Adrenal gland (tissue), 12 donors: ENCODE data around the gene MAZ. TPM values are rescaled to one million over a fixed set of nuclear protein-coding genes. Genes with fewer than 3 reads are reported as not detected.

Experiments
- DNase-seq, 7 donors: peaks; one replicate each; pipeline ENCODE4 v3.0.0-alpha.2; 2019 to 2020
- H3K27ac ChIP-seq, 5 donors: fragments of 200-600 bp; sonication (generic) in 4 of 5; 1 replicate in 3 of 5; 2 replicates in 2 of 5; pipeline versions ENCODE4 v1.5.1 to v1.8.0; 2016 to 2020; ENCODE audit warnings: mild to moderate bottlenecking in 1 of 5
- H3K27me3 ChIP-seq: fragments of 200-600 bp; 2 replicates; pipeline ENCODE4 v1.8.0; 2021
- H3K36me3 ChIP-seq, 2 donors: fragments of 200-600 bp; replicated peaks in 1 of 2; 1 replicate in 1 of 2; 2 replicates in 1 of 2; pipeline versions ENCODE4 v1.5.1 to v1.8.0; 2018 to 2022
- H3K4me1 ChIP-seq, 2 donors: fragments of 200-600 bp; replicated peaks in 1 of 2; 1 replicate in 1 of 2; 2 replicates in 1 of 2; pipeline versions ENCODE4 v1.5.1 to v1.8.0; 2018 to 2021
- H3K4me3 ChIP-seq, 4 donors: fragments of 200-600 bp; sonication (generic) in 3 of 4; one replicate each; pipeline ENCODE4 v1.5.1; 2016 to 2018
- H3K9me3 ChIP-seq, 3 donors: fragments of 200-600 bp; sonication (generic) in 1 of 3; replicated peaks in 1 of 3; 1 replicate in 2 of 3; 2 replicates in 1 of 3; pipeline versions ENCODE4 v1.5.1 to v1.8.0; 2016 to 2021
- POLR2A ChIP-seq, 2 donors: fragments of 450-650 bp; IDR thresholded peaks; one replicate each; pipeline ENCODE4 v1.6.1; 2017; ENCODE audit warnings: antibody characterized with exemption in 2 of 2, mild to moderate bottlenecking in 2 of 2, moderate library complexity in 1 of 2
- whole genome bisulfite sequencing, 4 donors: extraction: QIAGEN DNeasy Blood & Tissue Kit in 2 of 4; methylation state at CpG; one replicate each; pipeline versions ENCODE4 v1.1.5 to v1.1.7; 2013 to 2017; 5-methylcytosine and 5-hydroxymethylcytosine counted together
- intact Hi-C, 2 donors: fragments of 100-400 bp; cut with DNase I; formaldehyde crosslinking; loops; one replicate each; pipeline versions ENCODE4 v1.14.1 to v1.15.0; 2022 to 2023
- polyA plus RNA-seq, 3 donors: library from polyadenylated mRNA; stranded (reverse); fragments of 200-250 nt in 2 of 3; fragments of 350-450 nt in 1 of 3; fragmentation: Illumina TruSeq in 1 of 3; extraction: RNeasy Lipid Tissue Mini Kit (QIAGEN cat#74804) in 1 of 3; gene quantifications; one replicate each; pipeline ENCODE4 v1.2.3, GENCODE V29; 2013 to 2014
- total RNA-seq, 9 donors: library from RNA; depleted of rRNA in 4 of 9; stranded (reverse); fragments of >200 nt in 4 of 9; fragments of 120-200 nt in 1 of 9; fragmentation: NEBNext Ultra II Directional in 1 of 9; extraction: Animal tissue kit (Norgen Biotek cat#: 25700) in 1 of 9; gene quantifications; one replicate each; pipeline versions ENCODE4 v1.1.0 to v1.2.4, GENCODE V29; 2013 to 2023
- TF ChIP-seq, protein P1 (sequence below), 6 experiments: fragments of 450-650 bp in 4 of 6; fragments of 200-600 bp in 2 of 6; sonication (generic) in 1 of 6; IDR thresholded peaks; 1 replicate in 5 of 6; 2 replicates in 1 of 6; pipeline versions ENCODE4 v1.5.1 to v1.8.0; 2016 to 2021; ENCODE audit warnings: antibody characterized with exemption in 6 of 6, mild to moderate bottlenecking in 2 of 6, moderate library complexity in 1 of 6
- donor health status: healthy with polysubstance abuse.
- donor health status: Bipolar disorder and iron deficiency.
- donor health status: DM: yes; HTN: yes; CAD: no.
- donor health status: DM: no; HTN: no; CAD: no.
- donor health status: DM: no; HTN: no; CAD: no.
- donor health status: DM: yes; HTN: yes; CAD: no.

Gene MAZ
- total and polyA plus RNA-seq, 12 donors = 78.8 to 304 (median 143) TPM

DNA sequence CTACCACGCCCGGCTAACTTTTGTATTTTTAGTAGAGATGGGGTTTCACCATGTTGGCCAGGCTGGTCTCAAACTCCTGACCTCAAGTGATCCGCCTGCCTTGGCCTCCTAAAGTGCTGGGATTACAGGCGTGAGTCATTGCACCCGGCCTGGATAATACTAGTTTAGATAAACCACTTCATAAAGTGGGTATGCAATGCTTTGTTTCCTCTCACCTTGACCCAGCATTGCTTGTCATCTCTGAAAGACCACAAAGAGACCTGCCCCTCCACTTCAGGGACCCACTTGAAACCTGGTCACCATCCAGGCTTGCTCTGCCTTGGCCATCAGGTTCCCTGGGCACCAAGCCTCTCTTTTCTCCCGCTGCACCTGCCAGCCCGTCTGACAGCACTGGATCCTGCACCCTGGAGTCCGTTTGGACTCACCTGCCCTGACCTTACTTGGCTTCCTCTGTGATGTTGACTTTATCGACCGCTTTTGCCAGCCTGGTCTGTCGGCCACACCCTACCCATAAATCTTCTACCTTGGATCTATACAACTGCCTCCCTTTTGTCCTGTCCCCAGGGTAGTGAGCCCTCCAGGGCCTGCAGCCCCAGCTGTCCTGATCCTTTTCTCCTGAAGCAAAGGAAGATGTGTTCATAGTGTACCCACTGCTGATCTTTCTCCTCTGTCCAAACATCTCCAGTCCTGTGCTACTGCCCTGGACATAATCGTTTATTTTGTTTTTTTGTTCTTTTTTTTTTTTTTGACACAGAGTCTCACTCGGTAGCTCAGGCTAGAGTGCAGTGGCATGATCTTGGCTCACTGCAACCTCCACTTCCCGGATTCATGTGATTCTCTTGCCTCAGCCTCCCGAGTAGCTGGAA, 40.9 kb upstream of the MAZ start:
- H3K4me1 ChIP-seq = no peaks in the 10 kb centered on the region
- 70 to 81% (median 76%) methylated on average over 15 of the region's 15 CpGs for WGBS, 4 donors
- H3K27me3 ChIP-seq = no peaks in the 10 kb centered on the region
- no peaks in the 10 kb centered on the region for H3K36me3 ChIP-seq
- DNase-seq = no peak
- no peak overlapping the region for H3K4me3 ChIP-seq
- TF ChIP-seq, protein P1, sequence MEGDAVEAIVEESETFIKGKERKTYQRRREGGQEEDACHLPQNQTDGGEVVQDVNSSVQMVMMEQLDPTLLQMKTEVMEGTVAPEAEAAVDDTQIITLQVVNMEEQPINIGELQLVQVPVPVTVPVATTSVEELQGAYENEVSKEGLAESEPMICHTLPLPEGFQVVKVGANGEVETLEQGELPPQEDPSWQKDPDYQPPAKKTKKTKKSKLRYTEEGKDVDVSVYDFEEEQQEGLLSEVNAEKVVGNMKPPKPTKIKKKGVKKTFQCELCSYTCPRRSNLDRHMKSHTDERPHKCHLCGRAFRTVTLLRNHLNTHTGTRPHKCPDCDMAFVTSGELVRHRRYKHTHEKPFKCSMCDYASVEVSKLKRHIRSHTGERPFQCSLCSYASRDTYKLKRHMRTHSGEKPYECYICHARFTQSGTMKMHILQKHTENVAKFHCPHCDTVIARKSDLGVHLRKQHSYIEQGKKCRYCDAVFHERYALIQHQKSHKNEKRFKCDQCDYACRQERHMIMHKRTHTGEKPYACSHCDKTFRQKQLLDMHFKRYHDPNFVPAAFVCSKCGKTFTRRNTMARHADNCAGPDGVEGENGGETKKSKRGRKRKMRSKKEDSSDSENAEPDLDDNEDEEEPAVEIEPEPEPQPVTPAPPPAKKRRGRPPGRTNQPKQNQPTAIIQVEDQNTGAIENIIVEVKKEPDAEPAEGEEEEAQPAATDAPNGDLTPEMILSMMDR (IDR thresholded peaks at IDR 0.05) = no peak
- TF ChIP-seq POLR2A (IDR thresholded peaks at IDR 0.05) = no peak
- intact Hi-C loops = no loop called here
- H3K27ac ChIP-seq = no peak overlapping the region
- no peaks in the 10 kb centered on the region for H3K9me3 ChIP-seq

DNA sequence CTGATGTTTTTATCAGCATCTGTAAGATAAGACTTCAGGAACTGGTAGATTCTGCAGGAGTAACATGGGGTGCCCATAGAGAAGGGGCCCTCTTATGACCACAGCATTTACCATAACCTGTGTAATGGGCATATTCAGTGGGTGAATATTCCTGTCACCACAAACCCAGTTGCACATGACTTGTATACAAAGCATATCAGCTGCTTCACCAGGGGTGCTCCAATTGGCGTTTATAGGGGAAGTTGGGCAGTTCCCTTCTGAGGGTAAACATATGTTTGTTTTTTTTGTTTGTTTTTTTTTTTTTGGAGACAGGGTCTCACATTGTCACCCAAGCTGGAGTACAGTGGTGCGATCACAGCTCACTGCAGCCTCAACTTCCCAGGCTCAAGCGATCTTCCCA, 39.8 kb upstream of the MAZ start:
- no peaks in the 10 kb centered on the region for H3K4me1 ChIP-seq
- WGBS, 4 donors = 87 to 89% (median 88%) methylated on average over 3 of the region's 3 CpGs
- DNase-seq = no peak
- no peak overlapping the region for H3K27ac ChIP-seq
- H3K27me3 ChIP-seq = no peaks in the 10 kb centered on the region
- intact Hi-C loops = no loop called here
- H3K4me3 ChIP-seq = no peak overlapping the region
- TF ChIP-seq, protein P1 (IDR thresholded peaks at IDR 0.05) = no peak
- TF ChIP-seq POLR2A (IDR thresholded peaks at IDR 0.05) = no peak
- H3K36me3 ChIP-seq = no peaks in the 10 kb centered on the region
- no peaks in the 10 kb centered on the region for H3K9me3 ChIP-seq

DNA sequence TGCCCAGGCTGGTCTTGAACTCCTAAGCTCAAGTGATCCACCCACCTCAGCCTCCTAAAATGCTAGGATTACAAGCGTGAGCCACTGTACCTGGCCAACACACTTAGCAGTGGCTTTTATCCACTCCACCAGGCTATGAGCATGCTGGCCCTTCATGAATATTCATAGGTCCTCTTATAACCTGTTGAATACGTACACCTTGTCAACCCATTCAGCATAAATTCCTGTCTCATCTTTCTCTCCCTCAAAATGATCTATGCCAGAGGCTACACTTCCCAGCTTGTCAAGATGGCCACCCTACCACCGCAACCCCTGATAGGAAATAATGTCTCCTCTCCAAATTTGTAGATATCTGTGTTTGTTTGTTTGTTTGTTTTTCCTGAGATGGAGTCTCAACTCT, 39.3 kb upstream of the MAZ start:
- Histone ChIP-seq H3K4me3 (no peak overlapping the region), H3K27me3 (no peaks in the 10 kb centered on the region), H3K27ac (no peak overlapping the region), H3K9me3 (no peaks in the 10 kb centered on the region), H3K4me1 (no peaks in the 10 kb centered on the region), H3K36me3 (no peaks in the 10 kb centered on the region)
- no peak for TF ChIP-seq POLR2A (IDR thresholded peaks at IDR 0.05)
- TF ChIP-seq, protein P1 (IDR thresholded peaks at IDR 0.05) = no peak
- DNase-seq = no peak
- 87 to 92% (median 91%) methylated on average over 3 of the region's 3 CpGs for WGBS, 4 donors
- intact Hi-C loops = no loop called here

DNA sequence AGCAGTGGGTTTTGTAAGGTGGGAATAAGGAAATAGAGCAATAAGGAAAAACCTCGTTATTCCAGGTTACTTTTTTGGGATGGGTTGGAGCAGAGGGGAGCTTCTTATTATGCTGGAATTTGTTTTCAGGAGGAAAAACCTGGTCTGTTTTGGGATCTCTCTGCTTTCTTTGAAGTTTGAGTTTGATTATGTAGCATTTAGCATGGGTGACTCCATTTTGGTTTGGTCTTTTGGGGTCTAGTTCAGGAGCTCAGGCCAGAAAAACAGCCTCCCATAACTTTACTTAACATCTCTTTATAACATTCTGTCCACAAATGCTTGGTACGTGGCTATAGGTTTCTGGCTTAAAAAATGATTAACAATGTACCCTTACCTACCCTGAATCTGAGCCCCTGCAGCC, 36.8 kb upstream of the MAZ start:
- no peak for DNase-seq
- no peak for TF ChIP-seq POLR2A (IDR thresholded peaks at IDR 0.05)
- TF ChIP-seq, protein P1 (IDR thresholded peaks at IDR 0.05) = no peak
- intact Hi-C loops = no loop called here
- Histone ChIP-seq H3K4me1 (no peaks in the 10 kb centered on the region), H3K27me3 (no peaks in the 10 kb centered on the region), H3K4me3 (no peak overlapping the region), H3K9me3 (no peaks in the 10 kb centered on the region), H3K36me3 (no peaks in the 10 kb centered on the region), H3K27ac (no peak overlapping the region)
- WGBS, 4 donors = 67 to 87% (median 75%) methylated on average over 2 of the region's 2 CpGs
